ENCODE measurements around the gene RAB11FIP4. TPM values are rescaled to one million over a fixed set of nuclear protein-coding genes. Genes with fewer than 3 reads are reported as not detected.

RAB11FIP4 gene
- total RNA-seq, 1 donor from 2014 or later, result 103 TPM

DNA sequence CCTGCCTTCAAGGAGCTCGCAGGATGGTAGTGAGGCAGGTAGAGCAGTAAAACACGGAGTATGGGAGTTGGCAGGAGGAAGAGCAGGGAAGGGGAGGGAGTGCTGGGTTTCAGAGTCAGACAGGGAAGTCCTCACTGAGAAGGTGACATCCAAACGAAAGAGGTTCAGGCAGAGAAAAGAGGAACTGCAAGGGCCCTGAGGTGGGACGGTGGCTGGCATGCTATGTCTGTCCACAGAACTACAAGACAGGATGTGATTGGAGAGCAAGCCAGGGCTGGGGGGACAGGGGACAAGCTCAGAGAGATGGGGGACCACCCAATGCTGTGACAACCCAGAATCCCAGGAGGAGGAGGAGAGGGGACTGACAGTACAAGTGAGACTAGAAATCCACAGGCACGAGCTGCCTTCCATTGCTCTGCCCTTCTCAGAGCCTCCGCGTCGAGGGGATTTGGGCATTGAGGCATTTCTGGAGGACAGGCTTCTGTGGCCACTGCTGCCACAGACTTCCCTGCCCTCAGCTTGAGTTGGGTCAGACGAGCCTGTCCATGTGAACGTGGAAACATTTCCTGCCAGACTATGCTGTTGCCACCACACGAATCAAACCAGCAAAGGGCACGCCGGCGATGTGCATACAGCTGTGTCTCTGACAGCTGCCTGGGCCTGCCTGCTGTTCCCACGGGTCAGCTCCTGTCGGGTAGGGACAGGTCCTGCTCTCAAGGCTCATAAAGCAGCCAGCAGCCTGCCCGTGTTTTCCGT, 100.1 kb downstream of the RAB11FIP4 start:
- Mint-ChIP-seq H3K27ac (ENCODE audit: unreplicated experiment) (peak overlapping the region; percentile 35), H3K36me3 (ENCODE audit: unreplicated experiment) (no peaks in the 10 kb centered on the region), H3K4me1 (ENCODE audit: low read depth, unreplicated experiment) (peaks cover 41% of the 10 kb centered on the region), H3K4me3 (ENCODE audit: unreplicated experiment) (peak overlapping the region; percentile 55), H3K27me3 (ENCODE audit: unreplicated experiment) (peaks cover 23% of the 10 kb centered on the region), H3K9me3 (ENCODE audit: unreplicated experiment) (peaks cover 8% of the 10 kb centered on the region)
- no peak for TF ChIP-seq CTCF (IDR thresholded peaks at IDR 0.05; ENCODE audit: partially characterized antibody, unreplicated experiment)
- no peak for DNase-seq

DNA sequence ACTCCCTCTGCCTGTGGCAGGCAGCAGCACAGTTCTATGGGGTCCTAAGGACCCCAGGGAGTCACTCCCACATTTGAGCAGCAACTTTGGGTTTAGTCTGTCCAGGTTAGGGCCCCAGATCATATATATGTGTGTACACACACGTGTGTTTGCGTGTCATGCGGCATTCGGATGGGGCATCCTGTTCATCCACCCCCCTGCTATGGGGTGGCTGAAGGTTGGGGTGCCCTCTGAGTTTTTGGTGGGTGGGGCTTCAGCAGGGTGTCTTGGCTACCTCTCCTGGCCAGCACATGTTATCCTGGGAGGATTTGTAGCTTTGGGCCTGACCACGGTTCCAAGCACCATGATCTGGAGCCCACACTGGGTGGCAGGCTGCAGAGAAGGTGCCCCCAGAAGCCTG, 100.7 kb downstream of the RAB11FIP4 start:
- peaks cover 38% of the 10 kb centered on the region for H3K4me1 Mint-ChIP-seq (ENCODE audit: low read depth, unreplicated experiment)
- H3K9me3 Mint-ChIP-seq (ENCODE audit: unreplicated experiment), result peaks cover 8% of the 10 kb centered on the region
- H3K4me3 Mint-ChIP-seq (ENCODE audit: unreplicated experiment), result no peak overlapping the region
- DNase-seq, result no peak
- H3K27ac Mint-ChIP-seq (ENCODE audit: unreplicated experiment), result no peak overlapping the region
- no peak for TF ChIP-seq CTCF (IDR thresholded peaks at IDR 0.05; ENCODE audit: partially characterized antibody, unreplicated experiment)
- H3K27me3 Mint-ChIP-seq (ENCODE audit: unreplicated experiment), result peaks cover 17% of the 10 kb centered on the region
- no peaks in the 10 kb centered on the region for H3K36me3 Mint-ChIP-seq (ENCODE audit: unreplicated experiment)

DNA sequence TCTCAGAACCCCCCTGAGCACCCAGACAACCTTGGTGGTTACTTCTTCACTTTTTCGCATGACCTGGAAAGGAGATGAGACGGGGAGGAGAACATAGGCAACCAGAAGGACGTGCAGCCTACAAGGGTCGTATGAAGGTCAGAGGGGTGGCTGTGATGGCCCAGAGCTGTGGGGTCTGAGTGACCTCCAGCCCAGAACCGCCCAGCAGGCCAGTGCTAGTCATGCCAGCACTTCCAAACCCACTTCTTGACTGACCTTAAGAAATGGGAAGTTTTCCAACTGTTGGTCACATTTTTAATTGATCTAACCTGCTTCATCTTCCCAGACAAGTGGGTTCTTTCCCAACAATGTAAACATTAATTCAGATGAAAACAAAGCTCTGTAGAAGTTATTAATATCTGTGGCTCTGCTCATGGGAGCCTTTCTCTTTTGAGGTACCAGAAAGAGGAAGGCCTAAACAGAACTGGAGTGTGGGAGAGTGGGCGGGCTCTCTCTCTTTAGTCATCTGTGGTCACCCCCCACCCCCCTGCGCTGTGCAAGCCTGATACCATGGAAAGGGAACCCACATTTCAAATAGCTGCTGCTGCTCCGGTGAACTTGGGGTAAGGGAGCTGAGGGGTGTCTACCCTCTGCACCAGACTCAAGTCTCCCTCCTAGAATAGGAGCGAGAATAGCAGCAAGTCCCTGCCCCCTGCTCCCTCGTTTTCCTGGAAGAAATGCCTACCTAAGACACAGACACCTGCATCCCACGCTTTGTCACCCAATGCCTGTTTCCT, 101.6 kb downstream of the RAB11FIP4 start:
- peaks cover 43% of the 10 kb centered on the region for H3K4me1 Mint-ChIP-seq (ENCODE audit: low read depth, unreplicated experiment)
- peaks cover 14% of the 10 kb centered on the region for H3K27me3 Mint-ChIP-seq (ENCODE audit: unreplicated experiment)
- H3K4me3 Mint-ChIP-seq (ENCODE audit: unreplicated experiment), result no peak overlapping the region
- H3K36me3 Mint-ChIP-seq (ENCODE audit: unreplicated experiment), result no peaks in the 10 kb centered on the region
- no peak overlapping the region for H3K27ac Mint-ChIP-seq (ENCODE audit: unreplicated experiment)
- TF ChIP-seq CTCF (IDR thresholded peaks at IDR 0.05; ENCODE audit: partially characterized antibody, unreplicated experiment), result no peak
- peaks cover 10% of the 10 kb centered on the region for H3K9me3 Mint-ChIP-seq (ENCODE audit: unreplicated experiment)
- no peak for DNase-seq

GRCh38 chr17:31493656-31494155, 102.2 kb downstream of the RAB11FIP4 start:
- Mint-ChIP-seq H3K36me3 (ENCODE audit: unreplicated experiment) (no peaks in the 10 kb centered on the region), H3K4me1 (ENCODE audit: low read depth, unreplicated experiment) (peaks cover 45% of the 10 kb centered on the region), H3K27ac (ENCODE audit: unreplicated experiment) (peak overlapping the region; percentile 15), H3K27me3 (ENCODE audit: unreplicated experiment) (peaks cover 14% of the 10 kb centered on the region), H3K9me3 (ENCODE audit: unreplicated experiment) (peaks cover 10% of the 10 kb centered on the region), H3K4me3 (ENCODE audit: unreplicated experiment) (no peak overlapping the region)
- no peak for TF ChIP-seq CTCF (IDR thresholded peaks at IDR 0.05; ENCODE audit: partially characterized antibody, unreplicated experiment)
- no peak for DNase-seq

All from glutamatergic neuron (in vitro differentiated cells).